Measurements from ENCODE around the gene PRKAG3.
"Not testable (repeated sequence)": the region's sequence is repeated elsewhere in the genome, so short reads cannot be mapped to it uniquely, and the experiment has no call there.

PRKAG3 gene

GRCh38 chr2:218861645-218862318 is 30.2 kb upstream of the PRKAG3 start:
- no peak for DNase-seq

- DNase-seq = no peak
These were observed 29.4 kb upstream of the PRKAG3 start for GRCh38 chr2:218860950-218861381.

- no peak for DNase-seq
These were observed 28.6 kb upstream of the PRKAG3 start for GRCh38 chr2:218859988-218860831.

DNA sequence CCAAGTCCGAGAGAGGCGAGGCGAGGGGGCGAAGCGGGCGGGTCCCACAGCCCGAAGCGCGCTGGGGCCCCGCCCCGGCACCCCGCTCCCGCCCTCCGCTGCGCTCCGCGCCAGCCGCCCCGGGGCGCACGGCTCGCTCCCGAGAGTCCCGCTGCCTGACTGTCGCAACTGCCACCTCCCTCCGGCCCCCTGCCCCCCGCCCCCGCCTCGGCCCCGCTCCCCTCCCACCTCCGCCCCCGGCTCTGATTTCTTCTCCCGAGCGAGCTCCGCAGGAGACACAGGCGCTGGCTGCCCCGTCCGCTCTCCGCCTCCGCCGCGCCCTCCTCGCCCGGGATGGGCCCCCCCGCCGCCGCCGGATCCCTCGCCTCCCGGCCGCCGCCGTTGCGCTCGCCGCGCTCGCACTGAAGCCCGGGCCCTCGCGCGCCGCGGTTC is 28.0 kb upstream of the PRKAG3 start, which contains the start of gene WNT6:
TSS of gene WNT6 (plus strand) at position 250 of the 432 bp plus-strand sequence. CDS start 233 bp downstream, outside the sequence.
- no peak for DNase-seq

DNA sequence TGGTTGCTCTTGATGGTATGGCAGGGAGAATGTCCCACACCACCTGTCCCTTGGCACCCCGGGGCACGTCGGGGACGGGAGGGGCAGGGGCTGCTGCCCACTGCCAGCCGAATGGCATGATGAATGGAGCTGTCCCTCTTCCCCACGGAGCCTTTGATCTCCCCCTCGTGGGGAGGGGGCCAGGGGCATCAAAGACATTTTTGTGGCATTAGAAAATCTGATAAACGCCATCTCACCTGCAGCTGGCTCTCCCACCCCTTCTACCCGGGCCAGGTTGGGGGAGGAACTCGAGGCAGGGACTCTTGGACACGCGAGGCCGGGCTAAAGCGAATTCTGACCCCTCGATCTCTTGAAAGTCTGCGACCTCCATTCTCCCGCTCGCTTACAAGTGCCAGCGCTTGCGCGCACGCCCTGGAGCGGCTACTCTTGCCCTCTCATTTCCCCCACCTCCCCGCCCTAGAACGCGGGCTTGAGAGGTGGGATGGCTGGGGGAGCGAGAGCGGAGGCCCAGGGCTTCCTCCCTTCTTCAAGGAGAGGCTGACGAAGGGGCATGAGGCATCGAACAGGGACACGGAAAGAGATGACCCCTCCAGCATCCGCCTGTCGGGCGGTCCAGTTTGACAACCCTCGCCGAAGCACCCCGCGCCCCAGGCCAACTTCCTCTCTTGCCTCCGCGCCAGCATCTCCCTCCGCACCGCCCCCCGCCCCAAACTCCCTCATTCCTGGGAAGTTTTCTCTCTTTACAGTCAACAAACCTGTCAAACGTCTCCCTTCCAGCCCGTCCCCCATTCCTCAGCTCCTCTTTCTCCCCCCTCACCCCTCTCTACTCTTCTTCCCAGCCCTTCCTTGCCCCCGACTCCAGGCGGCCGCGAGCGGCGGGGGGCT is 27.3 kb upstream of the PRKAG3 start:
- no peak for DNase-seq

GRCh38 chr2:218858138-218858445 is 26.5 kb upstream of the PRKAG3 start:
- DNase-seq = no peak

GRCh38 chr2:218857371-218858137 is 26.0 kb upstream of the PRKAG3 start:
- DNase-seq = no peak

DNA sequence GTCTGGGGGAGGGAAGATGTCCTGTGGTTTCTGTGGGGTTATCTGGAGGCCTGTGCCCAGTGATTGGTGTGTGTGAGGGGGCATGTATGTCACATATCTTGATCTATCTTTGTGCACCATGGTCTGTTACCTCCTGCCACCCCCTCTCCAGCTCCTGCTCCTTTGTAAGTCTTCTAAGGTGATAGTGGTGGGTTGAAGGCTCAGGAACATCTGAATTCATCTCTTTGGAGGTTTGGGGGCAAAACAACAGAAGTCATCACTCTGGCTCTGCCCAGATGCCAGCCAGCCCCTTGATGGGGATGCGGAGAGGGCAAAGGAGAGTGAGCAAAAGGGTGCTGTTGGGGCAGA is 25.3 kb upstream of the PRKAG3 start:
- no peak for DNase-seq

DNA sequence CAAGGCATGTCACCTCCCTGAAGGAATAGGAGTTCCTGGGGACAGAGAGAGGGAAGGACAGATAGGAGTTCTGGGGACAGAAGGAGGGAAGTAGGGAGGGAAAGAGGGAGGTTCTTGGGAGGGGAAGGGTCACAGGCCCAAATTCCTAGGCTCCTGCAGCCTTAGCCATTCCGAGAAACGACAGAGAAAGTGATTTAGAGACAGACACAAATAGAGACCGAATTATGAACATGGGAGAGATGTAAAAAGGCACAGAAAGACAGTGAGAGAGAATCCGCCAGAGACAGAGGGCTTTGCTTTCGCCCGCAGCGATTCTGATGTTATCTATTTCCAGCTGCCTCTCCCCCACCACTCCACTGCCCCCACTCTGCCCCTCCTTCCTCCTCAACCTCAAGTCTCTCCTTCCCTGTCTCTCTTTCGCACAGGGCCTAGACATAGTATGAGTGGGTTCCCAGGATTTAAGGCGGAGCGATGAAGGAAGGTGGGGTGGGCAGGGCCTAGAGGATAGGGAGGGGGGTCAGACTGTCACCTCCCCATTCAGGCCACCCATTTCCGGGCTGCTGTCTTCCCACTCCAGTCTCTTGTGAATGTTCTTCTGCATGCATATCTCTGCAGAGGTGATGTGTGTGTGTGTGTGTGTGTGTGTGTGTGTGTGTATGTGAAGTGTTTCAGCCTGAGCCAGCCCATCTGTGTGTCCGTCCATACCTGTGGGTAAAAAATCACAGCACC is 24.7 kb upstream of the PRKAG3 start:
- DNase-seq = no peak

- no peak for DNase-seq
These were observed 23.9 kb upstream of the PRKAG3 start for GRCh38 chr2:218855305-218856166.

- DNase-seq = no peak
These were observed 23.3 kb upstream of the PRKAG3 start for GRCh38 chr2:218854860-218855259.

DNA sequence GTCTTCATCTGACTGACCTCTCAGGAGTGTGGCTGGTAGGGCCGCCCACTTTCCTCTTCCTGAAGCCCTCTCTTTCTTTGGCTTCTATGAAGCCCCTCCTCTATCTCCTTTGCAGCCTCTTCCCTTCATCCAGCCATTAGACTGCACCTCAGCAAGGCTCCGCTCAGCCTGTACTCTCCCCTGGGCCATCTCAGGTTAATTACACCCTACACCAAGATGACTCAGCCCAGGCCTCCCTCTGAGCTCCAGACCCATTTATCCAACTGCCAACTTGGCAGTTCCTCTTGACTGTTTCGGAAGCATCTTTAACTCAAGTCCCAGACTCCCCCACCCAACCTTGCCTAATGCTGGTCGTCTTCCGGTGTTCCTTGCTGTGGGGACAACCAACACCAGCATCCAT is 22.2 kb upstream of the PRKAG3 start:
- DNase-seq = no peak

DNA sequence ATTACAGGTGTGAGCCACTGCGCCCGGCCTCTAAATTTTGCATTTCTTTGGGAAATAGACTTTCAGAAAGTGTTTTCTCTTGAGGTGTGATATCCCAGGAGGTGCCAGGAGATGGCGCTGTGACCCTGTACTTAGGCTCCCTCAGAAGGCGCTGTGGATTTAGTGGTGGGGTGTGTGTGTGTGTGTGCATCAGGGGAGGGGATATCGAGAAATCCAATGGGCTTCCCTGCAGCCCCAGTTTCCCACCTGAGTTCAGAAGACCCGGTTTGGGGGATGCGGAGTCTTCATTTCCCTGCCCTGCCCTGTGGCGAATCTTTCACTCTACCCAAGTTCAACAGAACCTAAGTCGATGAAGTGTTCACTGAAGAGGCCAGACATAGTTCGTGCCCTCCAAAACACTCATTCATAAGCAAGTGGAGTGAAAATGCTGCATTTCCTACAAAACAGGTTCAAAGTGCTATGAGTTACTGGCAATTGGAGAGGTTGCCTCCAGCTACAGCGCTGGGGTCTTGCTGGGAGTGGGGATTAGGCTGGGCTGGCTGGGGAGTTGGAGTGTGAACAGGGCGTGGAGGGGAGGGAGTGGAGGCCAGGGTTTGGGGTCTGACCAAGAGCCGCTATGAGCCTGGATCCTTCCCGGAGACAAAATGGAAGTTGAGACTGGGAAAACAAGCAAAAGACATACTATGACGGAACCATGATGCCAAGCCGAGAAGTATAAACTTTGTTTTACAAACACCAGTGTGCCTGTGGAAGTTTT is 21.5 kb upstream of the PRKAG3 start:
- DNase-seq = no peak

- DNase-seq = no peak
These were observed 19.7 kb upstream of the PRKAG3 start for GRCh38 chr2:218851286-218851685.

DNA sequence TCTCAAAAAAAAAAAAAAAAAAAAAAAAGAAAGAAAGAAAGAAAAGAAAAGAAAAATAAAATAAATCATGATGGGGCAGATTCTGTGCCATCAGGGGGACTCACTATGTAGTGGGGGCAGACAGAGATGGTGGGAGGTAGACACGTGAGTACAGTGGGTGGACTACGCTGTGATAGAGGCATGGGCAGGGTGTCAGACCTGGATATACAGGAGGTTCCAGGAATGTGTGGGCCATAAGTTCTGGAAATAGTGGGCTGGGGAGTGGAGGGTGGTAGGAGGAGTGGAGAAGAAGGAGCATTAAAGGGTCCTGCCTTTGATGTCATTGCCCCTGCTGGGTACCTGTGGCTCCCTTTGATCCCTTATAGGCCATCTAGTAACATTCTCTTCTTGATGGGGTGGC is 19.2 kb upstream of the PRKAG3 start:
- DNase-seq = no peak

DNA sequence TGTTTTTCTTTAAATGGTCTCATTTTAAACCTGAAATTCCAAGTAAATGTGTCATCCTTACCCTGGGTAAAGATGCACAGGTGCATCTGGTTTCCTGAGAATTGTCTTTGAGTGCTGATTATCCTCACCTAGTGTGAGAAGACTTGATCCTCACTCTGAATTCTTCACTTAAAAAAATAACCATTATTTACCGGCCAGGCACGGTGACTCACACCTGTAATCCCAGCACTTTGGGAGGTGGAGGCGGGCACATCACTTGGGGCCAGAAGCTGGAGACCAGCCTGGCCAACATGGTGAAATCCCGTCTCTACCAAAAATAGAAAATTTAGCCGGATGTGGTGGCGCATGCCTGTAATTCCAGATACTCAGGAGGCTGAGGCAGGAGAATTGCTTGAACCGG is 18.1 kb upstream of the PRKAG3 start:
- no peak for DNase-seq

DNA sequence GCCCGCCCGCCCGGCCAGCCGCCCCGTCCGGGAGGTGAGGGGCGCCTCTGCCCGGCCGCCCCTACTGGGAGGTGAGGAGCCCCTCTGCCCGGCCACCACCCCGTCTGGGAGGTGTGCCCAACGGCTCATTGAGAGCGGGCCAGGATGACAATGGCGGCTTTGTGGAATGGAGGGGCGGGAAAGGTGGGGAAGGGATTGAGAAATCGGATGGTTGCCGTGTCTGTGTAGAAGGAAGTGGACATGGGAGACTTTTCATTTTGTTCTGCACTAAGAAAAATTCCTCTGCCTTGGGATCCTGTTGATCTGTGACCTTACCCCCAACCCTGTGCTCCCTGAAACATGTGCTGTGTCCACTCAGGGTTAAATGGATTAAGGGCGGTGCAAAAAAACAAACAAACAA is 15.4 kb upstream of the PRKAG3 start:
- not testable (repeated sequence) for DNase-seq

- not testable (repeated sequence) for DNase-seq
These were observed 12.7 kb upstream of the PRKAG3 start for GRCh38 chr2:218844334-218844733.

GRCh38 chr2:218839888-218840287 is 8.3 kb upstream of the PRKAG3 start:
- DNase-seq = no peak

DNA sequence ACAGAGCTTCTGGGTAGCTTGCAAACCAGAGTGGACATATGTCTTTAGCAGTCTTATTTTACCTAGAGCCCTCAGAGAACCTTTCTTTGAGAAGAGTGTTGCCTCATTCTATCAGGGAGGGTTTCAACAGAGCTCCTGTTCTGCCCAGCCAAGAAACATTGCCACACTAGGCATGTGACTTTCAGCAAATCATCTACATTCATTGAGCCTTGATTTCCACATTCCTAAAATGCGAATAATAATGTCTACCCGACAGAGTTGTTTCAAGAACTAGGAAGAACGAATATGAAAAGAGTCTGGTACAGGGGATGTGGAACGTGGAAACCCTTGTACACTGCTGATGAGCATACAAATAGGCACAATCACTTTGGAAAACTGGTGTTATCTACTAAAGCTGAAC is 7.8 kb upstream of the PRKAG3 start:
- DNase-seq = no peak
